Prostate gland (tissue), 2 donors: ENCODE results near the gene SKAP1.

Source experiments
- CTCF ChIP-seq, 4 experiments: fragments of 200-600 bp in 2 of 4; fragments of 450-650 bp in 2 of 4; sonication (generic) in 2 of 4; IDR thresholded peaks; 1 replicate in 3 of 4; 2 replicates in 1 of 4; pipeline ENCODE4 v1.5.1; 2016 to 2019; ENCODE audit warnings: antibody characterized with exemption in 4 of 4, mild to moderate bottlenecking in 2 of 4, moderate library complexity in 2 of 4
- POLR2A ChIP-seq: fragments of 450-650 bp; IDR thresholded peaks from one replicate; pipeline ENCODE4 v1.6.1; 2016; ENCODE audit warnings: antibody characterized with exemption, mild to moderate bottlenecking

- TF ChIP-seq CTCF (IDR thresholded peaks at IDR 0.05) (no peak), POLR2A (no peak)
Measured at GRCh38 chr17:48192321-48192731, 237.7 kb downstream of the SKAP1 start.
